Vagina (tissue), 2 donors: Measurements from ENCODE around the gene OCRL. TPM values are rescaled to one million over a fixed set of nuclear protein-coding genes. Genes with fewer than 3 reads are reported as not detected.

Experiments
- DNase-seq, 2 donors: peaks; one replicate each; pipeline ENCODE4 v3.0.0-alpha.2; 2017; ENCODE audit errors: extremely low spot score in 2 of 2
- H3K27ac ChIP-seq: fragments of 200-600 bp; sonication (generic); one replicate; pipeline ENCODE4 v1.5.1; 2019
- H3K27me3 ChIP-seq: fragments of 200-600 bp; sonication (generic); one replicate; pipeline ENCODE4 v1.5.1; 2019
- H3K36me3 ChIP-seq, 2 donors: fragments of 200-600 bp; sonication (generic); one replicate each; pipeline ENCODE4 v1.5.1; 2017 to 2019
- H3K4me1 ChIP-seq: fragments of 200-600 bp; sonication (generic); one replicate; pipeline ENCODE4 v1.5.1; 2019
- H3K4me3 ChIP-seq, 2 donors: fragments of 200-600 bp; sonication (generic); 1 replicate in 1 of 2; 2 replicates in 1 of 2; pipeline ENCODE4 v1.5.1; 2016 to 2019
- H3K9me3 ChIP-seq: fragments of 200-600 bp; sonication (generic); one replicate; pipeline ENCODE4 v1.5.1; 2019
- CTCF ChIP-seq, 3 experiments: fragments of 450-650 bp in 2 of 3; fragments of 200-600 bp in 1 of 3; sonication (generic) in 1 of 3; IDR thresholded peaks; one replicate each; pipeline ENCODE4 v1.5.1; 2017 to 2019; ENCODE audit warnings: antibody characterized with exemption in 3 of 3, mild to moderate bottlenecking in 2 of 3, moderate library complexity in 2 of 3
- POLR2A ChIP-seq, 2 donors: fragments of 450-650 bp; IDR thresholded peaks; one replicate each; pipeline ENCODE4 v1.6.1; 2017; ENCODE audit warnings: antibody characterized with exemption in 2 of 2, mild to moderate bottlenecking in 2 of 2, moderate library complexity in 2 of 2
- POLR2AphosphoS5 ChIP-seq, 2 donors: sonication (generic); formaldehyde crosslinking; IDR thresholded peaks; one replicate each; pipeline ENCODE4 v1.9.0; 2017; ENCODE audit warnings: antibody characterized with exemption in 2 of 2, mild to moderate bottlenecking in 2 of 2, low read depth in 1 of 2; ENCODE audit not compliant: insufficient read depth in 1 of 2
- intact Hi-C: fragments of 100-400 bp; cut with DNase I; formaldehyde crosslinking; loops from one replicate; pipeline ENCODE4 v1.15.1; 2023
- total RNA-seq: library from RNA; depleted of rRNA; stranded (reverse); fragments of >200 nt; gene quantifications from one replicate; pipeline ENCODE4 v1.2.3, GENCODE V29; 2016

The OCRL gene
- 14.5 TPM for total RNA-seq

- Histone ChIP-seq H3K9me3 (no peaks in the 10 kb centered on the region), H3K4me1 (no peaks in the 10 kb centered on the region), H3K36me3 (no peaks in the 10 kb centered on the region), H3K27me3 (no peaks in the 10 kb centered on the region), H3K4me3 (peak within 1 kb of the TSS; percentile 56 to 63), H3K27ac (peak within 1 kb of the TSS; percentile 70)
- no peak for DNase-seq
- TF ChIP-seq POLR2AphosphoS5 (IDR thresholded peaks at IDR 0.05; ENCODE audit: insufficient read depth in 1 of 2, low read depth in 1 of 2) (peak in 1 of 2 donors; percentile 49), CTCF (IDR thresholded peaks at IDR 0.05) (peak in 2 of 3 experiments; percentile 19 to 47), POLR2A (IDR thresholded peaks at IDR 0.05) (no peak)
- intact Hi-C loops, result no loop called here
Measured at GRCh38 chrX:129540068-129540653, at the start of gene OCRL. TSS of gene OCRL (plus strand) at chrX:129540259. CDS start at chrX:129540440, 181 bp downstream.

GRCh38 chrX:129490330-129490729 is 49.7 kb upstream of the OCRL start:
- no peaks in the 10 kb centered on the region for H3K36me3 ChIP-seq
- intact Hi-C loops, result no loop called here
- H3K4me3 ChIP-seq, result no peak overlapping the region
- no peak overlapping the region for H3K27ac ChIP-seq
- no peak for DNase-seq
- TF ChIP-seq CTCF (IDR thresholded peaks at IDR 0.05), result no peak
- TF ChIP-seq POLR2AphosphoS5 (IDR thresholded peaks at IDR 0.05; ENCODE audit: insufficient read depth in 1 of 2, low read depth in 1 of 2), result no peak
- H3K9me3 ChIP-seq, result no peaks in the 10 kb centered on the region
- H3K27me3 ChIP-seq, result no peaks in the 10 kb centered on the region
- H3K4me1 ChIP-seq, result no peaks in the 10 kb centered on the region

GRCh38 chrX:129493643-129494042 is 46.4 kb upstream of the OCRL start:
- Histone ChIP-seq H3K27me3 (no peaks in the 10 kb centered on the region), H3K4me1 (no peaks in the 10 kb centered on the region), H3K36me3 (no peaks in the 10 kb centered on the region), H3K4me3 (no peak overlapping the region), H3K27ac (no peak overlapping the region), H3K9me3 (no peaks in the 10 kb centered on the region)
- TF ChIP-seq CTCF (IDR thresholded peaks at IDR 0.05), result no peak
- TF ChIP-seq POLR2A (IDR thresholded peaks at IDR 0.05), result no peak
- TF ChIP-seq POLR2AphosphoS5 (IDR thresholded peaks at IDR 0.05; ENCODE audit: insufficient read depth in 1 of 2, low read depth in 1 of 2), result no peak
- DNase-seq, result no peak
- intact Hi-C loops, result no loop called here

- no peak overlapping the region for H3K27ac ChIP-seq
- H3K4me3 ChIP-seq, result no peak overlapping the region
- intact Hi-C loops, result no loop called here
- H3K4me1 ChIP-seq, result no peaks in the 10 kb centered on the region
- no peaks in the 10 kb centered on the region for H3K27me3 ChIP-seq
- no peaks in the 10 kb centered on the region for H3K36me3 ChIP-seq
- TF ChIP-seq CTCF (IDR thresholded peaks at IDR 0.05) (no peak), POLR2AphosphoS5 (IDR thresholded peaks at IDR 0.05; ENCODE audit: insufficient read depth in 1 of 2, low read depth in 1 of 2) (no peak), POLR2A (IDR thresholded peaks at IDR 0.05) (no peak)
- H3K9me3 ChIP-seq, result no peaks in the 10 kb centered on the region
- no peak for DNase-seq
Measured at GRCh38 chrX:129494887-129495286, 45.2 kb upstream of the OCRL start.

GRCh38 chrX:129495900-129496299 is 44.2 kb upstream of the OCRL start:
- H3K27ac ChIP-seq, result no peak overlapping the region
- DNase-seq, result no peak
- H3K27me3 ChIP-seq, result no peaks in the 10 kb centered on the region
- H3K36me3 ChIP-seq, result no peaks in the 10 kb centered on the region
- no peak overlapping the region for H3K4me3 ChIP-seq
- TF ChIP-seq POLR2AphosphoS5 (IDR thresholded peaks at IDR 0.05; ENCODE audit: insufficient read depth in 1 of 2, low read depth in 1 of 2), result no peak
- no peak for TF ChIP-seq CTCF (IDR thresholded peaks at IDR 0.05)
- no peak for TF ChIP-seq POLR2A (IDR thresholded peaks at IDR 0.05)
- H3K4me1 ChIP-seq, result no peaks in the 10 kb centered on the region
- intact Hi-C loops, result no loop called here
- no peaks in the 10 kb centered on the region for H3K9me3 ChIP-seq
